ENCODE results near the gene GRK1. TPM values are rescaled to one million over a fixed set of nuclear protein-coding genes. Genes with fewer than 3 reads are reported as not detected.

The GRK1 gene
- under 0.01 TPM in 1 of 2 replicates, not detected in the other for total RNA-seq

DNA sequence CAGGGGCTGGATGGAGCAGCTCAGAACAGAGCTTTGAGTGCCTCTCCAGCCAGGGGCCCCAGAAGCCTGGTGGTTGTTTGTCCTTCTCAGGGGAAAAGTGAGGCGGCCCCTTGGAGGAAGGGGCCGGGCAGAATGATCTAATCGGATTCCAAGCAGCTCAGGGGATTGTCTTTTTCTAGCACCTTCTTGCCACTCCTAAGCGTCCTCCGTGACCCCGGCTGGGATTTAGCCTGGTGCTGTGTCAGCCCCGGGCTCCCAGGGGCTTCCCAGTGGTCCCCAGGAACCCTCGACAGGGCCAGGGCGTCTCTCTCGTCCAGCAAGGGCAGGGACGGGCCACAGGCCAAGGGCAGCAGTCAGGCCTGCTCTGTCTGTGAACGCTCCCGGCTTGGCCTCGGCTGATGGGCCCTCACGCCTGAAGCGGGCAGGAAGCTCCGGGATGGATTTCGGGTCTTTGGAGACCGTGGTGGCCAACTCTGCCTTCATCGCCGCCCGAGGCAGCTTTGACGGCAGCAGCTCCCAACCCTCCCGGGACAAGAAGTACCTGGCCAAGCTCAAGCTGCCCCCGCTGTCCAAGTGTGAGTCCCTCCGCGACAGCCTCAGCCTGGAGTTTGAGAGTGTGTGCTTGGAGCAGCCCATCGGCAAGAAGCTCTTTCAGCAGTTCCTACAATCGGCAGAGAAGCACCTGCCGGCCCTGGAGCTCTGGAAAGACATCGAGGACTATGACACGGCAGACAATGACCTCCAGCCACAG is at the start of gene GRK1:
Gene GRK1 (plus strand): TSS at position 269 of the 751 bp plus-strand sequence. CDS start 168 bp downstream, at position 437.

DNA sequence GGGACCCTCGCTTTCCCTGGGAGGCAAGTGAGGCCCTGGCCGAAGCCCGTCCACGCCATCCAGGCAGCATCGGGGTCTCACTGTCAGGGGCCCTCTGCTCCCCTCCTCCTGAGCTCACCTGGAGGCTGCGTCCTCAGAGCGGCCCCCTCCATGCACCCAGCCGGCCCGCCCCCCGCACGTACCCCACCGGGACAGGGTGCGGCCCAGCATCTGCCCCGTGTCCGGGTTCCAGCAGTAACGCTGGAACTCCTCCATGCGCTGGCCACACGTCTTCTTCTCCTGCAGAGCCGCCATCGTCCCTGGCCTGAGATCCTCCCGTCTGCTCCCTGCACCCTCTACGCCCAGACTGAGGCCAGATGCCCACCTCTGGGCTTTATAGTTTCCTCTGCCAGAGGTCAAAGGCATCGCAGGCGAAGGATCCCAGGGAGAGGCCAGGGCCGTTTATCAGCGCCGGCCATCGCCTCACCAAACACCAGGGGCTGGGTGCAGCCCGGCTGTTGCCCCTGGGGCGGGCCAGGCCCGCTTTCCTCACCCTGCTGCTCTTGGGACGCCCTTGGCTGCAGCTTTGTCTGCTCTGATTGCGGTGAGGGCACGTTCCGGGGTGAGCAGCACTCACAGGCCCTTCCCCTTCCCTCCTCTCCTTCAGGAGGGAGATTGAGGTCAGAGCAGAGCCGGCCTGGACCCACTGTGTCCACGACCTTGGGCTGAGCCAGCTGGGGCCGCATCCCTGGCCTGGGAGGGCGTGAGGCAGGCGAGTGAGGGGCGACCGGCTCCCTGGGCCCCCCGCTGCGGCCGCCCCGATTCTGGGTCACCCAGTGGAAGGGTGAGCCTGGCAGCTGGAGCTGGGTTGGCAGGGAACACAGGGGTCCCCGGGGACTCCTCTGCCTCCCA is 8.9 kb upstream of the GRK1 start, which contains the start of gene ATP4B:
Gene ATP4B (minus strand): TSS at position 348 of the 891 bp plus-strand sequence. CDS start 54 bp downstream, at position 294.

DNA sequence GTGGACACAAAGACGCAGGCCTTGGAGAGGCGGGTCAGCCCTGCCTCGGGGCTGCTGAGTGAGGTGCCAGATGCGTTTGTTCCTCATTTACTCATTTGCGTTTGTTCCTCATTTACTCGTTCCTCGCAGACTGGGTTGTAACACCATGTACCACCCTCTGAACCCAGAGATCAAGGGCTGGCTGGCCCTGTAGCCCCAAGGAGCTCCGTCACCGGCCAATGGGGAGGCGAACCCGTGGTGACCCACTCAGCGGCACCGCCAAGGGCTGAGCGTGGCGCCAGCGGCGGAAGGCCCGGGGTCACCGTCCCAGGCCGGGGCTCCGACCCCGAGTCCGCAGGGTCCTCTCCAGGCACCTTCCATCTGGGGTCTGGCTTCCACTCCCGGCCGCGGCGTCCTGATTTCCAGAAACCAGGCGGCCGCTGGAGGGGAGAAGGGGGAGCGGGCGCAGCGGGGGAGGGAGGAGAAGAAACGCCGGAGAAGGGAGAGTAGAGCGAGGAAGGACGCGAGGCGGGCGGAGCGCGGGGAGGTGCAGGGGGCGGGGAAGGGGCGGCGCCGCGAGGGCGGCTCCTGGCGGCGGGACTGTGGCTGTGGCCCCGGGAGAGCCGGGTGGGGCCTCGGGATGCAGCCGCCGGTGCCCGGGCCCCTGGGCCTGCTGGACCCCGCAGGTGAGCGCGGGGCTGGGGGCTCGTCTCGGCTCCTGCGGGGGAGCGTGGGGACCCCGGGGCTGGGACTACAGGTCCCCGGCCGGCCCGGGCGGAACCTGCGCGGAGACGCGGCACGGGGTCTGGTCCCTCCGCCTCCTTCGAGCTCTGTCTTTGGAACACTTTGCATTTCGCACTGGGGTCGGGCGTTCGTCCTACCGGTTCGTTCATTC is 91.9 kb downstream of the GRK1 start, which contains the start of gene TMEM255B:
Gene TMEM255B (plus strand): TSS at position 576 of the 874 bp plus-strand sequence. CDS start 44 bp downstream, at position 620.

Other genes starting within 250 kb of the GRK1 start
- 4.7 and 11.2 TPM in 2 replicates for gene ADPRHL1, start 213.7 kb upstream of the GRK1 start, total RNA-seq
- gene DCUN1D2, start 176.5 kb upstream of the GRK1 start, total RNA-seq = 13.9 and 15.7 TPM in 2 replicates
- gene TFDP1, start 82.5 kb upstream of the GRK1 start, total RNA-seq = 35.7 and 67.0 TPM in 2 replicates
- not detected in 2 replicates for gene ATP4B, start 9.0 kb upstream of the GRK1 start, total RNA-seq
- under 0.01 and 0.65 TPM in 2 replicates for gene TMEM255B, start 92.0 kb downstream of the GRK1 start, total RNA-seq
- gene GAS6, start 196.9 kb downstream of the GRK1 start, total RNA-seq = 69.9 and 246 TPM in 2 replicates